GM23338 (cell line): ENCODE measurements around the gene RIMS3. TPM values are rescaled to one million over a fixed set of nuclear protein-coding genes. Genes with fewer than 3 reads are reported as not detected.

Experiments used
- ATAC-seq: fragments of 200-7000 bp; cut with Tn5 transposase; 3 replicates; pipeline ENCODE4 v1.9.1; 2020
- DNase-seq: peaks from one replicate; pipeline ENCODE4 v3.0.0-alpha.2; 2015; ENCODE audit warnings: low spot score
- H2AFZ ChIP-seq: fragments of 200-600 bp; sonication (generic); 2 replicates; pipeline ENCODE4 v1.8.0; 2016; ENCODE audit warnings: antibody characterized with exemption, mild to moderate bottlenecking, moderate library complexity
- H3F3A ChIP-seq: fragments of 200-600 bp; sonication (generic); replicated peaks from 2 replicates; pipeline ENCODE4 v1.8.0; 2017; ENCODE audit warnings: antibody characterized with exemption, mixed run types, low read depth
- H3K27ac ChIP-seq: fragments of 200-600 bp; sonication (generic); 2 replicates; pipeline ENCODE4 v1.6.1; 2016; ENCODE audit warnings: low read depth
- H3K27me3 ChIP-seq: fragments of 200-600 bp; sonication (generic); 2 replicates; pipeline ENCODE4 v1.8.0; 2016; ENCODE audit warnings: mild to moderate bottlenecking, mixed run types, moderate library complexity; ENCODE audit not compliant: insufficient read depth
- H3K36me3 ChIP-seq: fragments of 200-600 bp; sonication (generic); 2 replicates; pipeline ENCODE4 v1.8.0; 2016; ENCODE audit warnings: mild to moderate bottlenecking; ENCODE audit not compliant: insufficient read depth
- H3K4me1 ChIP-seq: fragments of 200-600 bp; sonication (generic); 2 replicates; pipeline ENCODE4 v1.8.0; 2016; ENCODE audit warnings: mild to moderate bottlenecking, moderate library complexity; ENCODE audit not compliant: insufficient read depth
- H3K4me2 ChIP-seq: fragments of 200-600 bp; sonication (generic); 2 replicates; pipeline ENCODE4 v1.7.1; 2017; ENCODE audit warnings: mixed run types
- H3K4me3 ChIP-seq: fragments of 200-600 bp; sonication (generic); 2 replicates; pipeline ENCODE4 v1.6.1; 2016; ENCODE audit warnings: mixed run types
- H3K79me2 ChIP-seq: fragments of 200-600 bp; sonication (generic); replicated peaks from 2 replicates; pipeline ENCODE4 v1.8.0; 2017; ENCODE audit warnings: mild to moderate bottlenecking; ENCODE audit not compliant: insufficient read depth
- H3K9me2 ChIP-seq: fragments of 200-600 bp; sonication (generic); 2 replicates; pipeline ENCODE4 v1.8.0; 2017; ENCODE audit not compliant: insufficient read depth
- H4K20me1 ChIP-seq: fragments of 200-600 bp; sonication (generic); replicated peaks from 2 replicates; pipeline ENCODE4 v1.8.0; 2017; ENCODE audit warnings: mild to moderate bottlenecking; ENCODE audit not compliant: insufficient read depth
- H3K27ac Mint-ChIP-seq: 2 replicates; pipeline ENCODE4 v1.8.0; 2020; ENCODE audit warnings: inconsistent platforms, mild to moderate bottlenecking, moderate library complexity, mixed read lengths
- H3K27me3 Mint-ChIP-seq: 3 replicates; pipeline ENCODE4 v1.8.0; 2022; ENCODE audit warnings: low read depth, mild to moderate bottlenecking, moderate library complexity, mixed read lengths, inconsistent platforms; ENCODE audit not compliant: insufficient read depth, poor library complexity
- H3K36me3 Mint-ChIP-seq: 3 replicates; pipeline ENCODE4 v1.8.0; 2021; ENCODE audit warnings: low read depth, mild to moderate bottlenecking, inconsistent platforms, moderate library complexity, mixed read lengths
- H3K4me1 Mint-ChIP-seq: 3 replicates; pipeline ENCODE4 v1.8.0; 2020; ENCODE audit warnings: mild to moderate bottlenecking, inconsistent platforms, mixed read lengths
- H3K4me3 Mint-ChIP-seq: 3 replicates; pipeline ENCODE4 v1.8.0; 2021; ENCODE audit warnings: moderate library complexity, mild to moderate bottlenecking, inconsistent platforms, mixed read lengths
- H3K9me3 Mint-ChIP-seq: 3 replicates; pipeline ENCODE4 v1.8.0; 2020; ENCODE audit warnings: moderate library complexity, mild to moderate bottlenecking, inconsistent platforms, mixed read lengths
- CREB1 ChIP-seq: fragments of 250-450 bp; sonication (Bioruptor Pico); IDR thresholded peaks from 2 replicates; pipeline ENCODE4 v1.5.0; 2020; ENCODE audit warnings: low read depth, mild to moderate bottlenecking, moderate library complexity
- CTCF ChIP-seq, 2 experiments: fragments of 200-600 bp in 1 of 2; sonication (generic) in 1 of 2; conservative IDR thresholded peaks; 2 replicates each; pipeline versions ENCODE4 v1.5.1 to v1.6.1; 2016 to 2017; ENCODE audit warnings: antibody characterized with exemption in 2 of 2, low read depth in 2 of 2, mild to moderate bottlenecking in 2 of 2, moderate library complexity in 1 of 2
- ETS1 ChIP-seq: IDR thresholded peaks from 2 replicates; pipeline ENCODE4 v1.6.1; 2016; ENCODE audit warnings: antibody characterized with exemption
- EZH2 ChIP-seq: fragments of 200-600 bp; sonication (generic); IDR thresholded peaks from one replicate; pipeline ENCODE4 v1.8.0; 2017; ENCODE audit warnings: antibody characterized with exemption, mild to moderate bottlenecking, low read depth; ENCODE audit not compliant: unreplicated experiment
- EZH2phosphoT487 ChIP-seq: fragments of 200-600 bp; sonication (generic); IDR thresholded peaks from one replicate; pipeline ENCODE4 v1.8.1; 2018; ENCODE audit warnings: antibody characterized with exemption; ENCODE audit not compliant: unreplicated experiment
- JUNB ChIP-seq: IDR thresholded peaks from one replicate; pipeline ENCODE4 v1.6.1; 2016; ENCODE audit warnings: antibody characterized with exemption; ENCODE audit not compliant: unreplicated experiment
- NANOG ChIP-seq: IDR thresholded peaks from 2 replicates; pipeline ENCODE4 v1.6.1; 2016; ENCODE audit warnings: antibody characterized with exemption, borderline replicate concordance
- POLR2AphosphoS5 ChIP-seq: IDR thresholded peaks from 2 replicates; pipeline ENCODE4 v1.6.1; 2016; ENCODE audit warnings: antibody characterized with exemption, low read depth
- STAT1 ChIP-seq: IDR thresholded peaks from one replicate; pipeline ENCODE4 v1.6.1; 2016; ENCODE audit warnings: antibody characterized with exemption; ENCODE audit not compliant: unreplicated experiment
- ZNF114 ChIP-seq: fragments of 250-450 bp; sonication (Bioruptor Pico); IDR thresholded peaks from 2 replicates; pipeline ENCODE4 v1.5.0; 2020; ENCODE audit warnings: mild to moderate bottlenecking, moderate library complexity
- ZNF331 ChIP-seq: fragments of 250-450 bp; sonication (Bioruptor Pico); IDR thresholded peaks from 2 replicates; pipeline ENCODE4 v1.5.0; 2020; ENCODE audit warnings: low read depth, mild to moderate bottlenecking, moderate library complexity
- polyA plus RNA-seq: library from polyadenylated mRNA; unstranded; fragments of >200 nt; fragmentation: Nextera tagmentation; extraction: Ambion mirVana; gene quantifications from 2 replicates; pipeline ENCODE4 v1.2.1, GENCODE V29; 2016
- total RNA-seq: library from RNA; depleted of rRNA; stranded (reverse); fragments of >200 nt; shearing (Covaris generic); gene quantifications from 2 replicates; pipeline ENCODE4 v1.2.3, GENCODE V29; 2014
- TF ChIP-seq, protein P1 (sequence below): IDR thresholded peaks from one replicate; pipeline ENCODE4 v1.6.1; 2018; ENCODE audit warnings: antibody characterized with exemption; ENCODE audit not compliant: unreplicated experiment
- TF ChIP-seq, protein P2 (sequence below): fragments of 250-450 bp; sonication (Bioruptor Pico); IDR thresholded peaks from 2 replicates; pipeline ENCODE4 v1.5.0; 2020; ENCODE audit warnings: mild to moderate bottlenecking, moderate library complexity

RIMS3 gene
- total and polyA plus RNA-seq, 2 experiments from 2014 or later: 8.7 to 27.2 TPM

DNA sequence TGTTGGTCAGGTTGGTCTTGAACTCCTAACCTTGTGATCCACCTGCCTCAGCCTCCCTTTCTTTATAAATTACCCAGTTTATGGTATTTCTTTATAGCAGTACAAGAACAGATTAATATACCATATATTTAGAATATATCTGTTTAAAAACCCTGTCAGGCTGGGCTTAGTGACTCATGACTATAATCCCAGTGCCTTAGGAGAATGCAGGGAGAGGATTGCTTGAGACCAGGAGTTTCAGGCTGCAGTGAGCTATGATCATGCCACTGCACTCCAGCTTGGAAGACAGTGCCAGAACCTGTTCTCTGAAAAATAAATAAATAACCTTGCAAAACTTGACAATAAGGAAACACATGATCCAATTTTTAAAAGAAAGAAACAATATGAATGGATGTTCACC, 90.1 kb downstream of the RIMS3 start:
- no peak for DNase-seq
- H3K4me3 ChIP-seq: no peak overlapping the region
- no peak overlapping the region for H3K4me2 ChIP-seq
- H2AFZ ChIP-seq: no peak overlapping the region
- no peaks in the 10 kb centered on the region for H3K36me3 Mint-ChIP-seq
- H3K79me2 ChIP-seq: no peaks in the 10 kb centered on the region
- peaks cover 9% of the 10 kb centered on the region; the same call in 1 of the 3 replicates for H3K9me3 Mint-ChIP-seq
- no peaks in the 10 kb centered on the region for H3K4me1 Mint-ChIP-seq
- H3F3A ChIP-seq: no peaks in the 10 kb centered on the region
- no peaks in the 10 kb centered on the region for H3K36me3 ChIP-seq
- H3K4me1 ChIP-seq: no peaks in the 10 kb centered on the region
- ATAC-seq: no peak
- no peaks in the 10 kb centered on the region for H3K9me2 ChIP-seq
- no peak overlapping the region for H3K27ac ChIP-seq
- TF ChIP-seq CTCF (conservative IDR thresholded peaks at IDR 0.05; ENCODE audit: low read depth in 2 of 2) (no peak), ZNF331 (CRISPR knock-in tag) (no peak), JUNB (no peak), EZH2 (no peak), POLR2AphosphoS5 (no peak), CREB1 (CRISPR knock-in tag) (no peak), STAT1 (no peak), EZH2phosphoT487 (no peak), ETS1 (no peak), ZNF114 (no peak), NANOG (no peak)
- TF ChIP-seq, protein P1, sequence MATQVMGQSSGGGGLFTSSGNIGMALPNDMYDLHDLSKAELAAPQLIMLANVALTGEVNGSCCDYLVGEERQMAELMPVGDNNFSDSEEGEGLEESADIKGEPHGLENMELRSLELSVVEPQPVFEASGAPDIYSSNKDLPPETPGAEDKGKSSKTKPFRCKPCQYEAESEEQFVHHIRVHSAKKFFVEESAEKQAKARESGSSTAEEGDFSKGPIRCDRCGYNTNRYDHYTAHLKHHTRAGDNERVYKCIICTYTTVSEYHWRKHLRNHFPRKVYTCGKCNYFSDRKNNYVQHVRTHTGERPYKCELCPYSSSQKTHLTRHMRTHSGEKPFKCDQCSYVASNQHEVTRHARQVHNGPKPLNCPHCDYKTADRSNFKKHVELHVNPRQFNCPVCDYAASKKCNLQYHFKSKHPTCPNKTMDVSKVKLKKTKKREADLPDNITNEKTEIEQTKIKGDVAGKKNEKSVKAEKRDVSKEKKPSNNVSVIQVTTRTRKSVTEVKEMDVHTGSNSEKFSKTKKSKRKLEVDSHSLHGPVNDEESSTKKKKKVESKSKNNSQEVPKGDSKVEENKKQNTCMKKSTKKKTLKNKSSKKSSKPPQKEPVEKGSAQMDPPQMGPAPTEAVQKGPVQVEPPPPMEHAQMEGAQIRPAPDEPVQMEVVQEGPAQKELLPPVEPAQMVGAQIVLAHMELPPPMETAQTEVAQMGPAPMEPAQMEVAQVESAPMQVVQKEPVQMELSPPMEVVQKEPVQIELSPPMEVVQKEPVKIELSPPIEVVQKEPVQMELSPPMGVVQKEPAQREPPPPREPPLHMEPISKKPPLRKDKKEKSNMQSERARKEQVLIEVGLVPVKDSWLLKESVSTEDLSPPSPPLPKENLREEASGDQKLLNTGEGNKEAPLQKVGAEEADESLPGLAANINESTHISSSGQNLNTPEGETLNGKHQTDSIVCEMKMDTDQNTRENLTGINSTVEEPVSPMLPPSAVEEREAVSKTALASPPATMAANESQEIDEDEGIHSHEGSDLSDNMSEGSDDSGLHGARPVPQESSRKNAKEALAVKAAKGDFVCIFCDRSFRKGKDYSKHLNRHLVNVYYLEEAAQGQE: no peak
- TF ChIP-seq, protein P2, sequence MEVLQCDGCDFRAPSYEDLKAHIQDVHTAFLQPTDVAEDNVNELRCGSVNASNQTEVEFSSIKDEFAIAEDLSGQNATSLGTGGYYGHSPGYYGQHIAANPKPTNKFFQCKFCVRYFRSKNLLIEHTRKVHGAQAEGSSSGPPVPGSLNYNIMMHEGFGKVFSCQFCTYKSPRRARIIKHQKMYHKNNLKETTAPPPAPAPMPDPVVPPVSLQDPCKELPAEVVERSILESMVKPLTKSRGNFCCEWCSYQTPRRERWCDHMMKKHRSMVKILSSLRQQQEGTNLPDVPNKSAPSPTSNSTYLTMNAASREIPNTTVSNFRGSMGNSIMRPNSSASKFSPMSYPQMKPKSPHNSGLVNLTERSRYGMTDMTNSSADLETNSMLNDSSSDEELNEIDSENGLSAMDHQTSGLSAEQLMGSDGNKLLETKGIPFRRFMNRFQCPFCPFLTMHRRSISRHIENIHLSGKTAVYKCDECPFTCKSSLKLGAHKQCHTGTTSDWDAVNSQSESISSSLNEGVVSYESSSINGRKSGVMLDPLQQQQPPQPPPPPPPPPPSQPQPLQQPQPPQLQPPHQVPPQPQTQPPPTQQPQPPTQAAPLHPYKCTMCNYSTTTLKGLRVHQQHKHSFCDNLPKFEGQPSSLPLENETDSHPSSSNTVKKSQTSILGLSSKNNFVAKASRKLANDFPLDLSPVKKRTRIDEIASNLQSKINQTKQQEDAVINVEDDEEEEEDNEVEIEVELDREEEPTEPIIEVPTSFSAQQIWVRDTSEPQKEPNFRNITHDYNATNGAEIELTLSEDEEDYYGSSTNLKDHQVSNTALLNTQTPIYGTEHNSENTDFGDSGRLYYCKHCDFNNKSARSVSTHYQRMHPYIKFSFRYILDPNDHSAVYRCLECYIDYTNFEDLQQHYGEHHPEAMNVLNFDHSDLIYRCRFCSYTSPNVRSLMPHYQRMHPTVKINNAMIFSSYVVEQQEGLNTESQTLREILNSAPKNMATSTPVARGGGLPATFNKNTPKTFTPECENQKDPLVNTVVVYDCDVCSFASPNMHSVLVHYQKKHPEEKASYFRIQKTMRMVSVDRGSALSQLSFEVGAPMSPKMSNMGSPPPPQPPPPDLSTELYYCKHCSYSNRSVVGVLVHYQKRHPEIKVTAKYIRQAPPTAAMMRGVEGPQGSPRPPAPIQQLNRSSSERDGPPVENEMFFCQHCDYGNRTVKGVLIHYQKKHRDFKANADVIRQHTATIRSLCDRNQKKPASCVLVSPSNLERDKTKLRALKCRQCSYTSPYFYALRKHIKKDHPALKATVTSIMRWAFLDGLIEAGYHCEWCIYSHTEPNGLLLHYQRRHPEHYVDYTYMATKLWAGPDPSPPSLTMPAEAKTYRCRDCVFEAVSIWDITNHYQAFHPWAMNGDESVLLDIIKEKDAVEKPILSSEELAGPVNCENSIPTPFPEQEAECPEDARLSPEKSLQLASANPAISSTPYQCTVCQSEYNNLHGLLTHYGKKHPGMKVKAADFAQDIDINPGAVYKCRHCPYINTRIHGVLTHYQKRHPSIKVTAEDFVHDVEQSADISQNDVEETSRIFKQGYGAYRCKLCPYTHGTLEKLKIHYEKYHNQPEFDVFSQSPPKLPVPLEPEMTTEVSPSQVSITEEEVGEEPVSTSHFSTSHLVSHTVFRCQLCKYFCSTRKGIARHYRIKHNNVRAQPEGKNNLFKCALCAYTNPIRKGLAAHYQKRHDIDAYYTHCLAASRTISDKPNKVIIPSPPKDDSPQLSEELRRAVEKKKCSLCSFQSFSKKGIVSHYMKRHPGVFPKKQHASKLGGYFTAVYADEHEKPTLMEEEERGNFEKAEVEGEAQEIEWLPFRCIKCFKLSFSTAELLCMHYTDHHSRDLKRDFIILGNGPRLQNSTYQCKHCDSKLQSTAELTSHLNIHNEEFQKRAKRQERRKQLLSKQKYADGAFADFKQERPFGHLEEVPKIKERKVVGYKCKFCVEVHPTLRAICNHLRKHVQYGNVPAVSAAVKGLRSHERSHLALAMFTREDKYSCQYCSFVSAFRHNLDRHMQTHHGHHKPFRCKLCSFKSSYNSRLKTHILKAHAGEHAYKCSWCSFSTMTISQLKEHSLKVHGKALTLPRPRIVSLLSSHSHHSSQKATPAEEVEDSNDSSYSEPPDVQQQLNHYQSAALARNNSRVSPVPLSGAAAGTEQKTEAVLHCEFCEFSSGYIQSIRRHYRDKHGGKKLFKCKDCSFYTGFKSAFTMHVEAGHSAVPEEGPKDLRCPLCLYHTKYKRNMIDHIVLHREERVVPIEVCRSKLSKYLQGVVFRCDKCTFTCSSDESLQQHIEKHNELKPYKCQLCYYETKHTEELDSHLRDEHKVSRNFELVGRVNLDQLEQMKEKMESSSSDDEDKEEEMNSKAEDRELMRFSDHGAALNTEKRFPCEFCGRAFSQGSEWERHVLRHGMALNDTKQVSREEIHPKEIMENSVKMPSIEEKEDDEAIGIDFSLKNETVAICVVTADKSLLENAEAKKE (CRISPR knock-in tag): no peak
- no peak overlapping the region for H3K27ac Mint-ChIP-seq
- H3K27me3 Mint-ChIP-seq: peaks cover 4% of the 10 kb centered on the region
- H3K27me3 ChIP-seq: no peaks in the 10 kb centered on the region
- H4K20me1 ChIP-seq: no peaks in the 10 kb centered on the region
- H3K4me3 Mint-ChIP-seq: no peak overlapping the region
